Stimulated activated memory B cell treated with anti-CD40 and anti-IgM and Interleukin-4, amounts not matched to agents 10 μg/mL and 1 μg/mL and 100 μg/mL, for 72 hours (primary cell): ENCODE data around the gene ANXA1.
"Not testable (repeated sequence)": the region's sequence is repeated elsewhere in the genome, so short reads cannot be mapped to it uniquely, and the experiment has no call there.

Experiments
- ATAC-seq: fragments of 150-1000 bp; cut with Tn5 transposase; 2 replicates; pipeline ENCODE4 v1.10.0; 2021
- H3K27ac Mint-ChIP-seq: one replicate; pipeline ENCODE4 v1.8.0; 2022; ENCODE audit warnings: mild to moderate bottlenecking, mixed read lengths
- H3K27me3 Mint-ChIP-seq: one replicate; pipeline ENCODE4 v1.8.0; 2022; ENCODE audit warnings: mixed read lengths
- H3K36me3 Mint-ChIP-seq: one replicate; pipeline ENCODE4 v1.8.0; 2022; ENCODE audit warnings: mixed read lengths
- H3K4me1 Mint-ChIP-seq: one replicate; pipeline ENCODE4 v1.8.0; 2022; ENCODE audit warnings: mixed read lengths
- H3K4me3 Mint-ChIP-seq: one replicate; pipeline ENCODE4 v1.8.0; 2022; ENCODE audit warnings: mild to moderate bottlenecking, moderate library complexity, mixed read lengths
- H3K9me3 Mint-ChIP-seq: one replicate; pipeline ENCODE4 v1.8.0; 2022; ENCODE audit warnings: mixed read lengths

Gene ANXA1, protein sequence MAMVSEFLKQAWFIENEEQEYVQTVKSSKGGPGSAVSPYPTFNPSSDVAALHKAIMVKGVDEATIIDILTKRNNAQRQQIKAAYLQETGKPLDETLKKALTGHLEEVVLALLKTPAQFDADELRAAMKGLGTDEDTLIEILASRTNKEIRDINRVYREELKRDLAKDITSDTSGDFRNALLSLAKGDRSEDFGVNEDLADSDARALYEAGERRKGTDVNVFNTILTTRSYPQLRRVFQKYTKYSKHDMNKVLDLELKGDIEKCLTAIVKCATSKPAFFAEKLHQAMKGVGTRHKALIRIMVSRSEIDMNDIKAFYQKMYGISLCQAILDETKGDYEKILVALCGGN

DNA sequence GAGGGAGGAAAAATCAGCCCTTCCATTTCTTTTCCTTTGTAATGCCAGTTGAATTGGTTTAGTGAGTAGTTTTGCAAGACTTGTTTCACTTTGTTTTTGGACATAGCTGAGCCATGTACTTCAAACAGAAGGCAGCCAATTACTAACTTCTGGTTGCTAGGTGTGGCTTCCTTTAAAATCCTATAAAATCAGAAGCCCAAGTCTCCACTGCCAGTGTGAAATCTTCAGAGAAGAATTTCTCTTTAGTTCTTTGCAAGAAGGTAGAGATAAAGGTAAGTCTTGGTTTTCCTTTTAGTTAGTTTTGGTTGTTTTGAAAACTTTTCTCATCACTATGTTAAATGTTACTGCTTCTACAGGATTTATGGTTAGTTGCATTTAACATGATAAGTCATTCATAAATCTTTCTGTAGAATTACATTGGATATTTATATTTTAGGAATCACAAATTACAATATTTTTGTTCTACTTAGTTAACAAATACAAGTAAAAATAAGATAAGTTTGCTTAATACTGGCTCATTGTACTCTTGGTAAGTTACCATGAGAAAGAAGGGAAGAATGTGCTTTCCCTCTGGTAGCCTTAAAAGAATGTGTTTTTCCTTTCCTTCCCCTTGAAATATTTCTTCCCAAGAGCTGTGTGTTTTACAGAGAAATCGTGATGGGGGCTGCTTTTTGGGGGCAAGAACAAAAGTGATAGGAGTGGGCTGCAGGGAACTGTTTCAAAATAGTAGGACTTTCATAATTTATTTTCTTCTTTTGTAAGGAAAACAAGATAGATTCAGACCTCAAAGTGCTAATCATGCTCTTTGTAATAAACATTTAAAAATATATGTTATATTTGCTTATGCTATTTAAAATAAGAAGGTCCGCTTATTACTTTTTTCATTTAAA is at the start of gene ANXA1:
Gene ANXA1, plus strand, starts transcription at position 213 of the 890 bp plus-strand sequence. CDS start 6,671 bp downstream, outside the sequence.
- H3K36me3 Mint-ChIP-seq = no peaks in the 10 kb centered on the region
- no peak within 1 kb of the TSS for H3K27ac Mint-ChIP-seq
- no peak within 1 kb of the TSS for H3K4me3 Mint-ChIP-seq
- no peaks in the 10 kb centered on the region for H3K27me3 Mint-ChIP-seq
- H3K9me3 Mint-ChIP-seq = no peaks in the 10 kb centered on the region
- ATAC-seq = no peak
- peaks cover 19% of the 10 kb centered on the region for H3K4me1 Mint-ChIP-seq

DNA sequence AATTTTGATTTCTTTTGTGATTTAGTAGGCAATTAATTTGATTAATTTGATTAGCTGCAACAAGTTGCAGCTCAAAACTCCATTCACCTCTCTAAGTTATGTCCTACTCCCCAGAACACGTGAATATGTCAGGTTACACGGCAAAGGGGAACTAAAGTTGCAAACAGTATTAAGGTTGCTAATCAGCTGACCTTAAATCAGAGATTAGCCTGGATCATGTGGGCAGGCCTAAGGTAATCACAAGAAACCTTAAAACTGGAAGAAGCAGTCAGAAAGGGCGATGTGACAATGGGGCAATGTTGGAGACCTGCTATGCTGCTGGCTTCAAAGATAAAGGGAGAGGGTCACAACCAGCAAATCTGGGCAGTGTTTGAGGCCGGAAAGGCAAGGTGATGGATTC is 47.3 kb upstream of the ANXA1 start:
- Mint-ChIP-seq H3K27ac (no peak overlapping the region), H3K4me1 (no peaks in the 10 kb centered on the region), H3K9me3 (no peaks in the 10 kb centered on the region), H3K27me3 (no peaks in the 10 kb centered on the region), H3K36me3 (no peaks in the 10 kb centered on the region), H3K4me3 (no peak overlapping the region)
- no peak for ATAC-seq

DNA sequence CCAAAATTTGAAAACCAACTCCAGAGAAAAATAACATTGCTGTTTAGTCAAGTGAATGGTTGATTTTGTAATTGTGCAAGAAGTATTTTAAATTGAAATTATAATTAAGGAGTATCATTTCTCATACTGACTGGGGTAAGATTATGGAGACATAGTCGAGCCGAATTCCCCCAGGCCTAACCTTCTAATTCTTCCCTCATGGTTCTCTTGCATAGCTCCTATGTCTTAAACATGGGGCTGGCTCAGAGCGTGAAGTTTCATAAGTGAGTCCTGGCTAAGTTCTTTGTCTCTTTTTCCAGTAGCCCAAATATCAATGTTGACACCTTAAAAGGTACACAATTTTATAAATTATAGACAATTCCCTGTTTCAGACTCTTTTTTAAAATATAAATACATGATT is 46.7 kb upstream of the ANXA1 start:
- H3K27ac Mint-ChIP-seq = no peak overlapping the region
- no peaks in the 10 kb centered on the region for H3K36me3 Mint-ChIP-seq
- H3K9me3 Mint-ChIP-seq = no peaks in the 10 kb centered on the region
- ATAC-seq = no peak
- no peaks in the 10 kb centered on the region for H3K27me3 Mint-ChIP-seq
- H3K4me1 Mint-ChIP-seq = no peaks in the 10 kb centered on the region
- H3K4me3 Mint-ChIP-seq = no peak overlapping the region

DNA sequence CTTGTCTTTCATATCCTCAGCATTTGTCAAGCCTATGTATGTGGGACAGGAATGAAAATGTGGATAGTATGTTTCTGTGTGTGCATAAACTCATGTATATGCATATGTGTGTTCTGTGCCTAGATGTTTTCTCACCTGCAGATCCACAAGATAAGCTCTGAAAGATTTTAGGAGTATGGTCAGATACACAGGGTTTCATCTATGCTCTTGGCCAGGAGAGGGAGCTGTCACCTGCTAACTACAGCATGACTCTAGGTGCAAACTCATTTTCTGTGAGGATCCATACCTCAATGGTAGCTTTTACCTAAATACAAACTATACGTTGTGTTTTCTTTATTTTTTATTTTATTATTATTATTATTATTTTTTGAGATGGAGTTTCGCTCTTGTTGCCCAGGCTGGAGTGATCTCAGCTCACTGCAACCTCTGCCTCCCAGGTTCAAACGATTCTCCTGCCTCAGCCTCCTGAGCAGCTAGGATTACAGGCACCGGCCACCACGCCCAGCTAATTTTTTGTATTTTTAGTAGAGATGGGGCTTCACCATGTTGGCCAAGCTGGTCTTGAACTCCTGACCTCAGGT is 44.1 kb upstream of the ANXA1 start:
- not testable (repeated sequence) for H3K27me3 Mint-ChIP-seq, ATAC-seq, H3K36me3 Mint-ChIP-seq, H3K4me3 Mint-ChIP-seq, H3K4me1 Mint-ChIP-seq, H3K27ac Mint-ChIP-seq, H3K9me3 Mint-ChIP-seq

DNA sequence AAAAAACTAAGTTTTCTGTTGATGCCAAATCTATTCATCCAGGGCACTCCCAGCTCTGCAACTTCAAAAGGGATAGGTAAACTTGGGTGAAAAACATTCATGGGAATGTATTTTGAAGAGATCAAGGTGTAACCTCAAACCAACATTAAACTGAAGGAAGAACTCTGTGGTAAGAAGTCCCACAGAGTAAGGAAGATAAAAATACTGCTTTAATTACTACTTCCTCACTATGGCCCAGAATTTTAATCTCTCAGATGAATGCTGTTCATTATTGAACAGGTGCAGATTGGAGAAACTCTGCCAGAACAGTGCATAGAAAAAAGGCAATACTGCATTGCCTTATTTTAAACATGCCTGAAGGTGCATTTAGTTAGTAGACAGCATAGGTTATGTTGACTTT is 37.6 kb upstream of the ANXA1 start:
- Mint-ChIP-seq H3K27ac (no peak overlapping the region), H3K9me3 (no peaks in the 10 kb centered on the region), H3K27me3 (no peaks in the 10 kb centered on the region), H3K4me1 (no peaks in the 10 kb centered on the region), H3K4me3 (no peak overlapping the region), H3K36me3 (no peaks in the 10 kb centered on the region)
- no peak for ATAC-seq

DNA sequence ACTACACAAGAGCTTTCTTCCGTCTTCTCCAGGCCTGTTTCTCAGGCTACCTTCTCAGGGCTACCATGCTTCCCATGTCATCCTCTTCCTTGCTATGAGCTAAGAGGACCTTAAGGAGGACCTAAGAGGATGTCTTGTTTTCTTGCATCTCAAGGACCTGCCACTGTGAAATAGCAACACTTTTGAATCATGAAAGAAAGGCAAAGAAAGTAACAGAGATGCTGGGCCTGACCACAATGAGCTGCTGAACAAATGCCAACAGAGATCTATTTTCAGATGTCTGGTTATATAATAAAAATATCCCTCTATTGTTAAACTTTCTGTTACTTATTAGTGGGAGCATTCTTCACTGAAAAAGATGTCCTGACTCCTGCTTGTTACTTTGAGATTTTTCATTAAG is 36.7 kb upstream of the ANXA1 start:
- Mint-ChIP-seq H3K36me3 (no peaks in the 10 kb centered on the region), H3K4me3 (no peak overlapping the region), H3K27me3 (no peaks in the 10 kb centered on the region), H3K9me3 (no peaks in the 10 kb centered on the region), H3K4me1 (no peaks in the 10 kb centered on the region), H3K27ac (no peak overlapping the region)
- no peak for ATAC-seq

DNA sequence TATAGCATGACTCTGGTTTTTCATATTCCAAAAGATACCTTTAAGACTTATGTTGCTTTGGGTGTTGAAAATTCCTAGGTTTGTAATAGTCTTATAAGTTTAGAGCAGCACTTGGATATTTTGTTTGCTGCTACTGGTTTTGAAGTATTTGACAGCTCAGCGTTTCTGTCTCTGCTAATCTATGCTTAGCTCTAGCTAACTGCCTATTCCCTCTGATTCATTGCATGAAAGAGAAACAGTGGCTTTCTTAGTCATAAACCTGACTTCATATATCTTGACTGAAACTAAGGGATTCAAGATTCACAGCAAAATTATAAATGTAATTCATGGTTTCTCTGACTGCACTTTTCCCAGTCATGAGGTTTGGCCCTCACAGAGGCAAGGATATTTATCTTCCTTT is 35.6 kb upstream of the ANXA1 start:
- H3K27ac Mint-ChIP-seq = no peak overlapping the region
- no peaks in the 10 kb centered on the region for H3K4me1 Mint-ChIP-seq
- H3K27me3 Mint-ChIP-seq = no peaks in the 10 kb centered on the region
- no peaks in the 10 kb centered on the region for H3K36me3 Mint-ChIP-seq
- no peak for ATAC-seq
- no peaks in the 10 kb centered on the region for H3K9me3 Mint-ChIP-seq
- no peak overlapping the region for H3K4me3 Mint-ChIP-seq

DNA sequence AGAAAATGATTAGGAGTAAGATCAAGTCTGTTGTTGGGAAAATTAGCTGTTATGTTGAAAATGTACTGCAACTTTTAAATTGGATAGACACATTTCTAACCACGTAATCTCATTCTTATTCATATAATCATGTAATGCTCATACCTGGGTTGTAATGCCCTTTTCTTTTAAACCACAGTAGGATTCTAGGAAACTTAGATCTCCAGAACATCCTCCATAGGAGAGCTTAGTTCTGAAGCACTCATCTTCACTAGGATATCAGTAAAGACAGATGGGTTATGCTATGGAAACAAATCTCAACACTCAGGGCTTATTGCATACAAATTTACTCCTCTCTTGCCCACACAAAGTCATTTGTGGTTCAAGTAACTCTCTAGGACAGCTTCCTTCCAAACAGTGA is 34.8 kb upstream of the ANXA1 start:
- Mint-ChIP-seq H3K36me3 (no peaks in the 10 kb centered on the region), H3K4me1 (no peaks in the 10 kb centered on the region), H3K27me3 (no peaks in the 10 kb centered on the region), H3K27ac (no peak overlapping the region), H3K9me3 (no peaks in the 10 kb centered on the region), H3K4me3 (no peak overlapping the region)
- no peak for ATAC-seq

DNA sequence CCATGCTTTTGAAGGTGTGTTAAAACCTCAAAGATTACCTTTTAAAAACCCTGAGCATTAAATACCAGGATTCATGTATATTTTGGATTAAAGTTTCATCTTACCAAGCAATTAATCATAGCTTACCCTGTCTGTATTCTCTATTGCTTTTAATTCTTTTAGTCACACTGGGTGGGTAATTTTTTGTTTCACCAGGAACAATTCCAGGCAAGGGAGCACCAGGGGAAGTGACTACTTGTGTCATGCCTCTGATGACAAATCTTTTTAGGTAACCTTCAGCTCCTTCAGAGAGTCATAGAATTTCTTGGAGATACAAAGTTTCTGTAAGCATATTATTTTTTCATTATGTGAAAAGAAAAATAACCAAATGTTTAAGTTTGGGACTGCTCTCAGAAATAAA is 33.4 kb upstream of the ANXA1 start:
- no peaks in the 10 kb centered on the region for H3K36me3 Mint-ChIP-seq
- H3K9me3 Mint-ChIP-seq = no peaks in the 10 kb centered on the region
- H3K4me1 Mint-ChIP-seq = no peaks in the 10 kb centered on the region
- ATAC-seq = no peak
- H3K27ac Mint-ChIP-seq = no peak overlapping the region
- H3K4me3 Mint-ChIP-seq = no peak overlapping the region
- no peaks in the 10 kb centered on the region for H3K27me3 Mint-ChIP-seq

DNA sequence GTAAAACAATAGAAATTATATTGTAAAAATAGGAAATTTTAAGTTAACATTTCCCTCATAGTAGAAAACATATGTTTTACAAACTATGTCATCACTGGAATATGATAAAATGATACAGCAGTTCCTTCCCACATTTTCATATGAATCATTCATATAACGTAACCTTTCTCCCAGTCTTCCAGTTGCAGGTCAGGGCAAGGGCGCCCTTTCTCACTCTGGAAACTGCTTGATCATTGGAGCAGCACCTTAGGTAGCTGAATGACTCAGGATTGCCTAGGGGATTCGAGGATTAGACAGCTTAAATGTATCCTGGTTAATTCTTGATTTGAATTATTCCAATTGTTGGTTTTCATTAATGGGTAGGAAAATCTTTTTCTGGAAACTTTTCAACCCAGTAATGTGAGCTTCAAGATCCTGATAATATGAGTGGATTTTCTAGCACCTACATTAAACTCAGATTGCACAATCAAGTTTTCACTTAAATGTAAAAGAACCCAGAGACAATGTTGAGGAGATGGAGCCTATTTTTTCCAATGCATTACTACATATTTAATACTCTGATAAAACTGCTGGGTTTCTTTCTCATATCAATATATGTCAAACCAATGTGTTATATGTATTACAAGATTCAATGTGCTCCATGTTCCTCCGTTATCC is 32.6 kb upstream of the ANXA1 start:
- no peak overlapping the region for H3K4me3 Mint-ChIP-seq
- H3K36me3 Mint-ChIP-seq = no peaks in the 10 kb centered on the region
- ATAC-seq = no peak
- no peaks in the 10 kb centered on the region for H3K9me3 Mint-ChIP-seq
- no peaks in the 10 kb centered on the region for H3K4me1 Mint-ChIP-seq
- H3K27ac Mint-ChIP-seq = no peak overlapping the region
- H3K27me3 Mint-ChIP-seq = no peaks in the 10 kb centered on the region

DNA sequence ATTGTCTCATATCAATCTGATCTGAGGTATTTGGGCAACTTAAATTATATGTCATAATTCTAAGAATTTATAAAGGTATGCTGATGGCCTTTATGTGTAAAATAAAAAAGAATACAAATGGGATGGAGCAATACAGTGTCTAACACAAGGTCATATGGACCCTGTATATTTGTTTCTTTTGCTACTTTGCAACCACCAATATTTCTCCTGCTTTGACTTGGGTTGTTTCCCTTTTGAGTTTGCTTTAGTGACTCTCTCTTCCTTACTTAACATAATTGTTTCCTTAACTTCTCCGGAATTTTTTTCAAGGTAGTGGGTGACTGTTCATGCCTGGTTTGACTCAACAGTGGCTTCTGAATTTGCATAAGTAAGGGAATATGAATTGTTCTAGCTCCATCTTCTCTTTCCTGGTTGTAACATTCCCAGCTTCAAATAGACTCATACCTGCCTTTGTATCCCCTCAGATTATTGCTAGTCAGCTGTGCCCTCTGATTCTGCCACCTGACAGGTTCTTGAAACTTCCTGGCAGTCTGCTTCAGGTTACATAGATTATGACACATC is 30.2 kb upstream of the ANXA1 start:
- H3K9me3 Mint-ChIP-seq = no peaks in the 10 kb centered on the region
- ATAC-seq = no peak
- no peaks in the 10 kb centered on the region for H3K36me3 Mint-ChIP-seq
- no peaks in the 10 kb centered on the region for H3K4me1 Mint-ChIP-seq
- no peak overlapping the region for H3K4me3 Mint-ChIP-seq
- H3K27ac Mint-ChIP-seq = no peak overlapping the region
- no peaks in the 10 kb centered on the region for H3K27me3 Mint-ChIP-seq

DNA sequence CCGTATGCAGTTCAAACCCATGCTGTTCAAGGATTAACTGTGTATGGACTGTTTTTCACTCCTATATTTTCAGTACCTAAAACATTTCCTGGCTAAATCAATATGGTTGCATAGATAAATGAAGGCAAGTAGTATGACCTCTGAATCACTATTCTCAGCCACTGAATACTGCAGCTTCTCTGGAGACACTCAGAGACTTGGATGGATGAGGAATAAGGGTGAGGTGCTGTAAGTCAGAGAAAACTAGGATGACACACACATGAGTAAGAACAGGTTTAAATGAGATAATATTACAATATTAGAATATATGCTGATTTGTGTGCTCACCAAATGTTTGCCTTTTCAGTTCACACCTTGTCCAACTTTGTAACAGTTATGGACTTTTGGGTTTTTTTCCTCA is 26.0 kb upstream of the ANXA1 start:
- H3K27ac Mint-ChIP-seq = no peak overlapping the region
- no peak for ATAC-seq
- H3K4me3 Mint-ChIP-seq = no peak overlapping the region
- no peaks in the 10 kb centered on the region for H3K27me3 Mint-ChIP-seq
- no peaks in the 10 kb centered on the region for H3K36me3 Mint-ChIP-seq
- no peaks in the 10 kb centered on the region for H3K4me1 Mint-ChIP-seq
- H3K9me3 Mint-ChIP-seq = no peaks in the 10 kb centered on the region

DNA sequence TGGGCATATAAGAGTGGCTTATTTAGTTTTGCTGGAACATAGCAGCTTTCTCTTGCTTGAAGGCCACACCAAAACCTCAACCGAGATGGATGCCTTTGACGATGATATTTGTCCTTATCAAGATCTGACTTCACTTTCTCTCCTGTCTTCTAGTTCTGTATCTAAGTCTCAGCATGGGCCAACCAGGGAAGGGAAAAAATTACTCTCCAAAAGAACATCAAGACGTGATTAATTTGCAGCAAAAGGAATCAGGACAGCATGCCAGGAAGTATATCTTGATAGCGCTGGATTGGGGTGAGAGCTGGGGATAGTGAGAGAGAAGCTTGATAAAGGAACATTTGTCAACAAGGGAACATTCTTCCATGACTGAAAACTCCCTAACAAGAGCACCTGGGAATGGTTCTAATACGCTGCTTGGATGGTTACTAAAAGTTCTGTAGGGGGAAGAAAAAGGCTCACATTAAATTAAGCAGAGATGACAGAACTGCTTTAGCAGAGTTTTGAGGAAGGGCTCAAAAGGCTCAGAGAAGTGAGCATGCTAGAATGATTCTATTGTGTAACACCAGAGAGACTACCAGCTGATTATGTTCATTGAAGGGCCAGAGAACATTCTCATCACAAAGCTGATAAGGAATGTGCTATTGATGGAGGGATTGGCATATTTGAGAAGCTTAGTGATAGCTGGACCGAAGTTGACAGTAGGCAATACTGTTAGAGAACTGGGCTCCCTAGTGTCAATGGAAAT is 21.6 kb upstream of the ANXA1 start:
- ATAC-seq = no peak
- H3K36me3 Mint-ChIP-seq = no peaks in the 10 kb centered on the region

DNA sequence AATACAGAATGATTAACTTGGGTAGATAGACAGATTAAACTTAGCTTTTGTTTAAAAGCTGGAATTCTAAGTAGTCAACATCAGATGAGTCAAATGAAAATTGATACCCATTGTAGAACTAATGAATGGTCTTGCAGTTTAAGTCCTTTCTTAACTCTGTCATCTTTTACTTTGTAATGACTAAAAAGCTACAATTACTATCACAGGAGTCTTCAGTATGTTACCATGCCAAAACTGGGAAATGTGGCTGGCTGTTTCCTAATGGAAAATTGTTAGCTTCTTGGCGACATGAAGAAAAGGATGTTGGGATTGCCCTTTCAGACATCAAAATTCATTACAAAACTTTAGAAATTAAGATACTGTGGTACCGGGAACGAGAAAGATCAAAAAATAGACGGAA is 20.2 kb upstream of the ANXA1 start:
- no peak for ATAC-seq
- no peak overlapping the region for H3K27ac Mint-ChIP-seq

More for the DNA sequence above, 21.6 kb upstream of the ANXA1 start:
- Mint-ChIP-seq H3K27me3 (no peaks in the 10 kb centered on the region), H3K4me3 (no peak overlapping the region), H3K9me3 (no peaks in the 10 kb centered on the region), H3K27ac (no peak overlapping the region), H3K4me1 (peaks cover 13% of the 10 kb centered on the region)

More for the DNA sequence above, 20.2 kb upstream of the ANXA1 start:
- Mint-ChIP-seq H3K4me3 (peak overlapping the region; percentile 84), H3K4me1 (peaks cover 13% of the 10 kb centered on the region), H3K9me3 (no peaks in the 10 kb centered on the region), H3K36me3 (no peaks in the 10 kb centered on the region), H3K27me3 (no peaks in the 10 kb centered on the region)
